ENCODE results near the gene RPL19. TPM values are rescaled to one million over a fixed set of nuclear protein-coding genes. Genes with fewer than 3 reads are reported as not detected.

Gene RPL19
- total RNA-seq, 1 donor from 2014 or later, result 1,579 TPM

GRCh38 chr17:39200957-39201510, 951 bp downstream of the RPL19 start:
- DNase-seq (ENCODE audit: extremely low spot score, unreplicated experiment), result no peak
- Mint-ChIP-seq H3K4me3 (ENCODE audit: unreplicated experiment) (peak overlapping the region; percentile 96), H3K4me1 (ENCODE audit: unreplicated experiment) (peaks cover 40% of the 10 kb centered on the region), H3K36me3 (ENCODE audit: unreplicated experiment) (peaks cover 28% of the 10 kb centered on the region), H3K27me3 (ENCODE audit: unreplicated experiment) (no peaks in the 10 kb centered on the region), H3K27ac (ENCODE audit: unreplicated experiment) (peak overlapping the region; percentile 99), H3K9me3 (ENCODE audit: unreplicated experiment) (no peaks in the 10 kb centered on the region)
- TF ChIP-seq CTCF (IDR thresholded peaks at IDR 0.05), result no peak

GRCh38 chr17:39204245-39204644, 4.2 kb downstream of the RPL19 start:
- H3K27ac Mint-ChIP-seq (ENCODE audit: unreplicated experiment), result no peak overlapping the region
- H3K9me3 Mint-ChIP-seq (ENCODE audit: unreplicated experiment), result no peaks in the 10 kb centered on the region
- H3K4me3 Mint-ChIP-seq (ENCODE audit: unreplicated experiment), result no peak overlapping the region

GRCh38 chr17:39205112-39205526, 5.0 kb downstream of the RPL19 start:
- Mint-ChIP-seq H3K4me1 (ENCODE audit: unreplicated experiment) (peaks cover 39% of the 10 kb centered on the region), H3K4me3 (ENCODE audit: unreplicated experiment) (no peak overlapping the region), H3K36me3 (ENCODE audit: unreplicated experiment) (peaks cover 28% of the 10 kb centered on the region), H3K27ac (ENCODE audit: unreplicated experiment) (no peak overlapping the region), H3K9me3 (ENCODE audit: unreplicated experiment) (no peaks in the 10 kb centered on the region), H3K27me3 (ENCODE audit: unreplicated experiment) (no peaks in the 10 kb centered on the region)
- no peak for DNase-seq (ENCODE audit: extremely low spot score, unreplicated experiment)
- TF ChIP-seq CTCF (IDR thresholded peaks at IDR 0.05), result no peak

More at GRCh38 chr17:39204245-39204644, 4.2 kb downstream of the RPL19 start:
- Mint-ChIP-seq H3K4me1 (ENCODE audit: unreplicated experiment) (peaks cover 43% of the 10 kb centered on the region), H3K27me3 (ENCODE audit: unreplicated experiment) (no peaks in the 10 kb centered on the region), H3K36me3 (ENCODE audit: unreplicated experiment) (peaks cover 28% of the 10 kb centered on the region)
- DNase-seq (ENCODE audit: extremely low spot score, unreplicated experiment), result no peak
- no peak for TF ChIP-seq CTCF (IDR thresholded peaks at IDR 0.05)

- no peak for DNase-seq (ENCODE audit: extremely low spot score, unreplicated experiment)
- Mint-ChIP-seq H3K36me3 (ENCODE audit: unreplicated experiment) (peaks cover 15% of the 10 kb centered on the region), H3K4me1 (ENCODE audit: unreplicated experiment) (peaks cover 21% of the 10 kb centered on the region), H3K9me3 (ENCODE audit: unreplicated experiment) (no peaks in the 10 kb centered on the region), H3K27ac (ENCODE audit: unreplicated experiment) (no peak overlapping the region), H3K4me3 (ENCODE audit: unreplicated experiment) (no peak overlapping the region), H3K27me3 (ENCODE audit: unreplicated experiment) (no peaks in the 10 kb centered on the region)
- TF ChIP-seq CTCF (IDR thresholded peaks at IDR 0.05), result no peak
These were observed 8.1 kb downstream of the RPL19 start for GRCh38 chr17:39208136-39208535.

GRCh38 chr17:39208893-39209292, 8.8 kb downstream of the RPL19 start:
- H3K9me3 Mint-ChIP-seq (ENCODE audit: unreplicated experiment), result no peaks in the 10 kb centered on the region
- no peak for TF ChIP-seq CTCF (IDR thresholded peaks at IDR 0.05)

More at GRCh38 chr17:39208893-39209292, 8.8 kb downstream of the RPL19 start:
- Mint-ChIP-seq H3K27ac (ENCODE audit: unreplicated experiment) (no peak overlapping the region), H3K27me3 (ENCODE audit: unreplicated experiment) (no peaks in the 10 kb centered on the region), H3K36me3 (ENCODE audit: unreplicated experiment) (peaks cover 11% of the 10 kb centered on the region), H3K4me3 (ENCODE audit: unreplicated experiment) (peak overlapping the region; percentile 12), H3K4me1 (ENCODE audit: unreplicated experiment) (peaks cover 24% of the 10 kb centered on the region)
- no peak for DNase-seq (ENCODE audit: extremely low spot score, unreplicated experiment)

Data from osteocyte (in vitro differentiated cells).